Measurements from ENCODE around the gene MGAT4A.

DNA sequence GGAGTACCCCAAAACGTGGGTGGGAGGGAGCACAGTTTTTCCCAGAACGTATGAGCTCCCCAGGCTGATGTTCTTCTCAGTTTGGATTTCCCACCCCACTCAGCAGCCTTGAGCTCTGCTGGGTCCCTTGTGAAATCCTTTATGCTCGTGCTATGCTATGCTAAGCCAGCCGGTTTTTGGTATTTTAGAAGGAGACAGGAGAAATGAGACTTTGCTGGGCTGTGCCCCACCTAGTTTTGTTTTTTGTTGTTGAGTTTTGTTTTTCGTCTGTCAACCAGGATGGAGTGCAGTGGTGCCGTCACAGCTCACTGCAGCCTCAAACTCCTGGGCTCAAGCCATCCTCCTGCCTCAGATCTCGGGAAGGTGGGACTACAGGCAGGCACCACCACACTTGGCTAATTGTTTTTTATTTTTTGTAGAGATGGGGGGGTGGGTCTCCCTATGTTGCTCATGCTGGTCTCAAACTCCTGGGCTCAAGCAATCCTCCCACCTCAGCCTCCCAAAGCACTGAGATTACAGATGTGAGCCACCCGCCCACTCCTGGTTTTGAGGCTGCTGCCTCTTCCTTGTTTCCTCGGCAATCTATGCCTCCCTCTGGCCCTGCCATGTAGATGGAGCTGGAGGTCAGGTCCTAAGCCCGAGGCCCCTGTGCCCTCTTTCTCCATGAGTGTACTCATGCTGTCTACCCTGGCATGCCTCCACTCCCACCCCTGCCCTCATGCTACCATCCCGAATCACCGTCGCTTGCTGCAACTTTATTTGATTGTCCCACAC lies 17.5 kb upstream of the MGAT4A start:
- TF ChIP-seq POLR2A (IDR thresholded peaks at IDR 0.05) (no peak), CTCF (IDR thresholded peaks at IDR 0.05) (no peak)
